GM23338 (cell line): Measurements from ENCODE around the gene DTX1. TPM values are rescaled to one million over a fixed set of nuclear protein-coding genes. Genes with fewer than 3 reads are reported as not detected.

ENCODE experiments used
- ATAC-seq: fragments of 200-7000 bp; cut with Tn5 transposase; 3 replicates; pipeline ENCODE4 v1.9.1; 2020
- DNase-seq: peaks from one replicate; pipeline ENCODE4 v3.0.0-alpha.2; 2015; ENCODE audit warnings: low spot score
- H2AFZ ChIP-seq: fragments of 200-600 bp; sonication (generic); 2 replicates; pipeline ENCODE4 v1.8.0; 2016; ENCODE audit warnings: antibody characterized with exemption, mild to moderate bottlenecking, moderate library complexity
- H3F3A ChIP-seq: fragments of 200-600 bp; sonication (generic); replicated peaks from 2 replicates; pipeline ENCODE4 v1.8.0; 2017; ENCODE audit warnings: antibody characterized with exemption, mixed run types, low read depth
- H3K27ac ChIP-seq: fragments of 200-600 bp; sonication (generic); 2 replicates; pipeline ENCODE4 v1.6.1; 2016; ENCODE audit warnings: low read depth
- H3K27me3 ChIP-seq: fragments of 200-600 bp; sonication (generic); 2 replicates; pipeline ENCODE4 v1.8.0; 2016; ENCODE audit warnings: mild to moderate bottlenecking, mixed run types, moderate library complexity; ENCODE audit not compliant: insufficient read depth
- H3K36me3 ChIP-seq: fragments of 200-600 bp; sonication (generic); 2 replicates; pipeline ENCODE4 v1.8.0; 2016; ENCODE audit warnings: mild to moderate bottlenecking; ENCODE audit not compliant: insufficient read depth
- H3K4me1 ChIP-seq: fragments of 200-600 bp; sonication (generic); 2 replicates; pipeline ENCODE4 v1.8.0; 2016; ENCODE audit warnings: mild to moderate bottlenecking, moderate library complexity; ENCODE audit not compliant: insufficient read depth
- H3K4me2 ChIP-seq: fragments of 200-600 bp; sonication (generic); 2 replicates; pipeline ENCODE4 v1.7.1; 2017; ENCODE audit warnings: mixed run types
- H3K4me3 ChIP-seq: fragments of 200-600 bp; sonication (generic); 2 replicates; pipeline ENCODE4 v1.6.1; 2016; ENCODE audit warnings: mixed run types
- H3K79me2 ChIP-seq: fragments of 200-600 bp; sonication (generic); replicated peaks from 2 replicates; pipeline ENCODE4 v1.8.0; 2017; ENCODE audit warnings: mild to moderate bottlenecking; ENCODE audit not compliant: insufficient read depth
- H3K9me2 ChIP-seq: fragments of 200-600 bp; sonication (generic); 2 replicates; pipeline ENCODE4 v1.8.0; 2017; ENCODE audit not compliant: insufficient read depth
- H4K20me1 ChIP-seq: fragments of 200-600 bp; sonication (generic); replicated peaks from 2 replicates; pipeline ENCODE4 v1.8.0; 2017; ENCODE audit warnings: mild to moderate bottlenecking; ENCODE audit not compliant: insufficient read depth
- H3K27ac Mint-ChIP-seq: 2 replicates; pipeline ENCODE4 v1.8.0; 2020; ENCODE audit warnings: inconsistent platforms, mild to moderate bottlenecking, moderate library complexity, mixed read lengths
- H3K27me3 Mint-ChIP-seq: 3 replicates; pipeline ENCODE4 v1.8.0; 2022; ENCODE audit warnings: low read depth, mild to moderate bottlenecking, moderate library complexity, mixed read lengths, inconsistent platforms; ENCODE audit not compliant: insufficient read depth, poor library complexity
- H3K36me3 Mint-ChIP-seq: 3 replicates; pipeline ENCODE4 v1.8.0; 2021; ENCODE audit warnings: low read depth, mild to moderate bottlenecking, inconsistent platforms, moderate library complexity, mixed read lengths
- H3K4me1 Mint-ChIP-seq: 3 replicates; pipeline ENCODE4 v1.8.0; 2020; ENCODE audit warnings: mild to moderate bottlenecking, inconsistent platforms, mixed read lengths
- H3K4me3 Mint-ChIP-seq: 3 replicates; pipeline ENCODE4 v1.8.0; 2021; ENCODE audit warnings: moderate library complexity, mild to moderate bottlenecking, inconsistent platforms, mixed read lengths
- H3K9me3 Mint-ChIP-seq: 3 replicates; pipeline ENCODE4 v1.8.0; 2020; ENCODE audit warnings: moderate library complexity, mild to moderate bottlenecking, inconsistent platforms, mixed read lengths
- CREB1 ChIP-seq: fragments of 250-450 bp; sonication (Bioruptor Pico); IDR thresholded peaks from 2 replicates; pipeline ENCODE4 v1.5.0; 2020; ENCODE audit warnings: low read depth, mild to moderate bottlenecking, moderate library complexity
- ETS1 ChIP-seq: IDR thresholded peaks from 2 replicates; pipeline ENCODE4 v1.6.1; 2016; ENCODE audit warnings: antibody characterized with exemption
- EZH2 ChIP-seq: fragments of 200-600 bp; sonication (generic); IDR thresholded peaks from one replicate; pipeline ENCODE4 v1.8.0; 2017; ENCODE audit warnings: antibody characterized with exemption, mild to moderate bottlenecking, low read depth; ENCODE audit not compliant: unreplicated experiment
- EZH2phosphoT487 ChIP-seq: fragments of 200-600 bp; sonication (generic); IDR thresholded peaks from one replicate; pipeline ENCODE4 v1.8.1; 2018; ENCODE audit warnings: antibody characterized with exemption; ENCODE audit not compliant: unreplicated experiment
- NANOG ChIP-seq: IDR thresholded peaks from 2 replicates; pipeline ENCODE4 v1.6.1; 2016; ENCODE audit warnings: antibody characterized with exemption, borderline replicate concordance
- POLR2AphosphoS5 ChIP-seq: IDR thresholded peaks from 2 replicates; pipeline ENCODE4 v1.6.1; 2016; ENCODE audit warnings: antibody characterized with exemption, low read depth
- ZNF114 ChIP-seq: fragments of 250-450 bp; sonication (Bioruptor Pico); IDR thresholded peaks from 2 replicates; pipeline ENCODE4 v1.5.0; 2020; ENCODE audit warnings: mild to moderate bottlenecking, moderate library complexity
- ZNF331 ChIP-seq: fragments of 250-450 bp; sonication (Bioruptor Pico); IDR thresholded peaks from 2 replicates; pipeline ENCODE4 v1.5.0; 2020; ENCODE audit warnings: low read depth, mild to moderate bottlenecking, moderate library complexity
- ZNF462 ChIP-seq: fragments of 250-450 bp; sonication (Bioruptor Pico); IDR thresholded peaks from 2 replicates; pipeline ENCODE4 v1.5.0; 2020; ENCODE audit warnings: mild to moderate bottlenecking, moderate library complexity
- polyA plus RNA-seq: library from polyadenylated mRNA; unstranded; fragments of >200 nt; fragmentation: Nextera tagmentation; extraction: Ambion mirVana; gene quantifications from 2 replicates; pipeline ENCODE4 v1.2.1, GENCODE V29; 2016
- total RNA-seq: library from RNA; depleted of rRNA; stranded (reverse); fragments of >200 nt; shearing (Covaris generic); gene quantifications from 2 replicates; pipeline ENCODE4 v1.2.3, GENCODE V29; 2014

DTX1 gene
- total and polyA plus RNA-seq, 2 experiments from 2014 or later: 1.6 to 9.0 TPM

- H3K4me3 ChIP-seq: no peak overlapping the region
- DNase-seq (no peak), ATAC-seq (no peak)
- no peak overlapping the region for H3K27ac ChIP-seq
- no peaks in the 10 kb centered on the region for H3K79me2 ChIP-seq
- peaks cover 8% of the 10 kb centered on the region for H3K27me3 ChIP-seq
- no peaks in the 10 kb centered on the region for H4K20me1 ChIP-seq
- no peaks in the 10 kb centered on the region for H3K36me3 Mint-ChIP-seq
- peaks cover 20% of the 10 kb centered on the region for H3K27me3 Mint-ChIP-seq
- no peak overlapping the region for H2AFZ ChIP-seq
- no peaks in the 10 kb centered on the region; the same call in 2 of the 3 replicates for H3K9me3 Mint-ChIP-seq
- H3F3A ChIP-seq: 0 out of 2 replicates have a peak, but pooled peaks cover 4% of the 10 kb centered on the region
- H3K36me3 ChIP-seq: no peaks in the 10 kb centered on the region
- peaks cover 15% of the 10 kb centered on the region for H3K4me1 Mint-ChIP-seq
- H3K4me2 ChIP-seq: no peak overlapping the region
- H3K27ac Mint-ChIP-seq: no peak overlapping the region
- H3K9me2 ChIP-seq: no peaks in the 10 kb centered on the region
- H3K4me3 Mint-ChIP-seq: no peak overlapping the region
- no peak for TF ChIP-seq ZNF114 (CRISPR knock-in tag)
- no peak for TF ChIP-seq CREB1
- no peak for TF ChIP-seq EZH2
- no peak for TF ChIP-seq ETS1
- TF ChIP-seq ZNF462 (CRISPR knock-in tag): no peak
- no peak for TF ChIP-seq ZNF331 (CRISPR knock-in tag)
- TF ChIP-seq POLR2AphosphoS5: no peak
- no peak for TF ChIP-seq NANOG
- no peak for TF ChIP-seq EZH2phosphoT487
- peaks cover 14% of the 10 kb centered on the region for H3K4me1 ChIP-seq
Observed at GRCh38 chr12:113138826-113139225, 82.3 kb downstream of the DTX1 start.
